GM12874 (cell line): ENCODE results near the gene ZNF492.

Experiments
- TF ChIP-seq, protein P1 (sequence below): IDR thresholded peaks from 2 replicates; pipeline ENCODE4 v1.5.1; 2011; ENCODE audit warnings: low read depth, mild to moderate bottlenecking, control low read depth, low read length, moderate library complexity; ENCODE audit not compliant: insufficient read depth

The ZNF492 gene

DNA sequence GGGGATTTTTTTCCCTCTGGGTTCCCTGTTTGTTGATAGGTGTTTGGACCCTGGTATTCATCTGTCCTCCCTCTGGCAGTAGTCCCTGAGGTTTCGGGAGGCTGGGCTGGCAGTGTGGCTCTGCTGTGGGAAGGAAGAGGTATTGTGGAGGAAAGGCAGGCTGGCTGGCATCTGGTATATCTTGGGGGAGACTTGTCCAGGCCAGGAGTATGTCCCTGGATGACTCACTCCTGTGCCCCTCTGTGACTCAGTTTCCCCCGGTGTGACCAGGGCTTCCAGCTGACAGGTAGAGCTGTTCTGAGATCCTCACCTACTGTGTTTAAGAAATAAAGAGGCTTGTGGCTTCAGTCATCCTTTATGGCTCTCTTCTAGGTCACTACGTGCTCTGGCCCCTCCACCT, 14.2 kb upstream of the ZNF492 start:
- TF ChIP-seq, protein P1, sequence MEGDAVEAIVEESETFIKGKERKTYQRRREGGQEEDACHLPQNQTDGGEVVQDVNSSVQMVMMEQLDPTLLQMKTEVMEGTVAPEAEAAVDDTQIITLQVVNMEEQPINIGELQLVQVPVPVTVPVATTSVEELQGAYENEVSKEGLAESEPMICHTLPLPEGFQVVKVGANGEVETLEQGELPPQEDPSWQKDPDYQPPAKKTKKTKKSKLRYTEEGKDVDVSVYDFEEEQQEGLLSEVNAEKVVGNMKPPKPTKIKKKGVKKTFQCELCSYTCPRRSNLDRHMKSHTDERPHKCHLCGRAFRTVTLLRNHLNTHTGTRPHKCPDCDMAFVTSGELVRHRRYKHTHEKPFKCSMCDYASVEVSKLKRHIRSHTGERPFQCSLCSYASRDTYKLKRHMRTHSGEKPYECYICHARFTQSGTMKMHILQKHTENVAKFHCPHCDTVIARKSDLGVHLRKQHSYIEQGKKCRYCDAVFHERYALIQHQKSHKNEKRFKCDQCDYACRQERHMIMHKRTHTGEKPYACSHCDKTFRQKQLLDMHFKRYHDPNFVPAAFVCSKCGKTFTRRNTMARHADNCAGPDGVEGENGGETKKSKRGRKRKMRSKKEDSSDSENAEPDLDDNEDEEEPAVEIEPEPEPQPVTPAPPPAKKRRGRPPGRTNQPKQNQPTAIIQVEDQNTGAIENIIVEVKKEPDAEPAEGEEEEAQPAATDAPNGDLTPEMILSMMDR: no peak

- TF ChIP-seq, protein P1: no peak
Measured at GRCh38 chr19:22620401-22620800, 13.7 kb upstream of the ZNF492 start.

GRCh38 chr19:22620912-22621311, 13.2 kb upstream of the ZNF492 start:
- TF ChIP-seq, protein P1: no peak

GRCh38 chr19:22622020-22622419, 12.1 kb upstream of the ZNF492 start:
- TF ChIP-seq, protein P1: no peak

DNA sequence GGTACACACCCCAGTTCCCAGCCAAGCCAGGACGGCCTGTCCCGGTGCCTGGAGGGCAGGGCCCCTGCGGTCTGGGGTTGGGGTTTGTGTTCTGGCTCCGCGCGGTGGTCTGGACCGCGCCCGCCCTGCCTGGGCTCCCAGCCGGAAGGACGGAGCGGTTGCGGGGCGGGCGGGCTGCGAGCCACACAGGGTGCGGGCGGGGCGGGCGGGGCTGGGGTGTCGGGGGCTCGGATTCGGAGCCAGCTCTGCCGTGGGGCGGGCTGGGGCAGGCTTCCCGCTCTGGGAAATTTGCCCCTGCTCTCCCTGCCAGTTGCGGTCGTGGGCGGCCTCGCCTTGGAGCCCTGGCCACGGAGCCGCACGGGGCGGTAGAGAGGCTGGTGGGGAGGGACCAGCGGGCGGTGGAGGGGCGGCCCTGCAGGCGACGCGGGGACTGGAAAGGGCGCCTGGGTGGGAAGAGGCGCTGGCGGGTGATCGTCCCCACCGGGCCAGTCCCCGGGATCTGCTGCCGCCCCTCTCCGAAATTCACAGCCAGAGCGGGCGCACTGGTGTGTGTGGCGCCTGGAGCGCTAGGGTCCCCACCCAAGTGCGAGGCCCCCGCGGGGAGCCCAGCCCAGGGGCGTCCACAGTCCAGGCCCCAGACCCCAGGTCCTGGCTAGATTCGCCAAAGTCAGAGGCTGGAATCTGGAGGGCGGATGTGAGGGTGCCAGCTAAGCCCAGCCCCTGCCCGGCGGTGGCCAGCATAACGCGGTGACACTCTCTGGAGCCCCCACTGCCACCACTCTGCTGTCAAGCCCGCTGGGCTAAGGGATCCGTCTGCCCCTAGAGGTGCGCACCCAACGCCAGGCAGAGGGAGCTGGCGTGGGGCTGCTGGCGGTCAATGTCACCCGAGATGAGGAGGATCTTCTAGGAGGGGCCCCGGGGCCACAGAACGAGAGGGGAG, 11.0 kb upstream of the ZNF492 start:
- TF ChIP-seq, protein P1: no peak

DNA sequence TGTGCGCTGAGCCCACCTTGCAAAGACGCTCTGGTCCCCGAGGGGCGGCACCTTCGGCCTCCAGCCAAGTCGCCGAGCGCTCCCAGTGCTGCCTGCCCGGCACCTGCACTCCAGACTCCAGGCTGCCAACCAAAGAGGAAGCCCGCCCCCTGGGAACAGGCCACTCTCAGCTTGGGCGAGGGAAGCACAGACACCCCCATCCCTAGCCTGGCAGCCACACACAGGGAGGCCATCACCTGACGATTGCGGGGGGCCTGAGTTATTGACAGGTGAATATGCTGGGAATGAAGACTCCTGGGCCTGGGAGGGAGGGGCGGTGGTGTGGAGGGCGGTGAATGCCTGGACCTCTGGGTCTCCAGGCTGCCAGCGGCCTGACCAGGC, 10.3 kb upstream of the ZNF492 start:
- TF ChIP-seq, protein P1: no peak

GRCh38 chr19:22625266-22626035, 8.7 kb upstream of the ZNF492 start:
- TF ChIP-seq, protein P1: no peak
